ENCODE measurements around the gene ZNF579.

Gene ZNF579

DNA sequence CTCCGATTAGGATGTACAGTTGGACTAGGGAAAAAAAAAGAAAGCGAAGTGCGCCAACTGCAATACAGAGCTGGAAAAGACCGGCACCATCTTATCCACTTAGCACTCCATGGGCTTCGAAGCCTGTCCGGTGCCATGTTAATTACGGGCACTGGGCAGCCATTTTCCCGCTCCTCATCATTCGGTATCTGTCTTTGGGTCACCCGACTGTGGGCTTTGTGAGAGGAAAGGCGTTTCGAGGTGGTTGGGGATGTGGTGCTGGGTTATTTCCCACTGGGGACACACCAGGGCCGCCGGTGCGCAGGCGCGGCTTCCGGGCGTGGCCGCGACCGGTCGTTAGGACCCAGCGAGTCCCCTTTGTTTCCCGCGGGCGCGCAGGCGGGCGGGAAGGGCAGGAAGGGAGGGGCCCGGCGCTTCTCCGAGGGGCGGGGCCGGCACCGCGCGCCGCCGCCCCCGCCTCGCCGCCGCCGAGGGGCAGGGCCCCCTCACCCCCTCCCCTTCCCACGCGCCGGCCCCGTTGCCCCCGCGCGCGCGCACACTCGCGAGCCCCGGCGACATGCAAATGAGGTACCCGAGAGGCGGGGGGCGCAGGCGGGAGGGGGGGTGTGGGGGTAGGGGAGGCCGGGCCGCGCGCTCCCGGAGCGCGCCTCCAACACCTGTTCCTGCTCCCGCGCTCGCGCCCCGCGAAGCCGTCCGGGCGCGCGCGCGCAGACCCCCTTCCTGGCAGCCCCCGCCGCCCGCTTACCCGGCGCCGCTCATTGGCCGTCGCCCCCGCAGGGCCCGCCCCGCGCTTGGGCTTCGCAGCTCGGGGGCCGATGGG, 19.4 kb upstream of the ZNF579 start, which contains the start of gene ZNF524:
TSS of gene ZNF524 (plus strand) at position 447 of the 820 bp plus-strand sequence. CDS start 1,825 bp downstream, outside the sequence.
- peak; percentile 68 for DNase-seq (ENCODE audit: low read depth)
- TF ChIP-seq, protein P1, sequence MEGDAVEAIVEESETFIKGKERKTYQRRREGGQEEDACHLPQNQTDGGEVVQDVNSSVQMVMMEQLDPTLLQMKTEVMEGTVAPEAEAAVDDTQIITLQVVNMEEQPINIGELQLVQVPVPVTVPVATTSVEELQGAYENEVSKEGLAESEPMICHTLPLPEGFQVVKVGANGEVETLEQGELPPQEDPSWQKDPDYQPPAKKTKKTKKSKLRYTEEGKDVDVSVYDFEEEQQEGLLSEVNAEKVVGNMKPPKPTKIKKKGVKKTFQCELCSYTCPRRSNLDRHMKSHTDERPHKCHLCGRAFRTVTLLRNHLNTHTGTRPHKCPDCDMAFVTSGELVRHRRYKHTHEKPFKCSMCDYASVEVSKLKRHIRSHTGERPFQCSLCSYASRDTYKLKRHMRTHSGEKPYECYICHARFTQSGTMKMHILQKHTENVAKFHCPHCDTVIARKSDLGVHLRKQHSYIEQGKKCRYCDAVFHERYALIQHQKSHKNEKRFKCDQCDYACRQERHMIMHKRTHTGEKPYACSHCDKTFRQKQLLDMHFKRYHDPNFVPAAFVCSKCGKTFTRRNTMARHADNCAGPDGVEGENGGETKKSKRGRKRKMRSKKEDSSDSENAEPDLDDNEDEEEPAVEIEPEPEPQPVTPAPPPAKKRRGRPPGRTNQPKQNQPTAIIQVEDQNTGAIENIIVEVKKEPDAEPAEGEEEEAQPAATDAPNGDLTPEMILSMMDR (IDR thresholded peaks at IDR 0.05; ENCODE audit: low read depth, low read length, missing control alignments) = no peak
- H3K4me3 ChIP-seq (ENCODE audit: low read depth, low read length) = peak within 1 kb of the TSS; percentile 90

DNA sequence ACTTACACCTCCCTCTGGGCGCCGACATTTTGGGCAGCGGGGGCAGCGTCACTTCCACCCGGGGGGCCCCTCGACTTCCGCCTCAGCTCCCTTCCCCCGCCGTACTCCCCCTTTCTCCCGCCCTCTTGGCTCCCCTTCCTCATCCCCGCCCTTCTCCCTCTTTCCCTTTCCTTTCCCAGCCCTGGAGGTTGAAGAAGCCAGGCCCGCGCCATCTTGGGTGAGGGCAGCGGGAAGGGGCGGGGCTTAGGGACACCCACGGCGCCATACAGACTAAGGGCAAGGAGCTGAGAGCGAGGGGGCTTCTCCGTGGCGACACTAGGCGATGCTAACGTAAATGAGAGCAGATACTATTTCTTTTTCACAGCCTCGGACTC, 18.8 kb upstream of the ZNF579 start, which contains the start of gene FIZ1:
TSS of gene FIZ1 (minus strand) at position 50 of the 374 bp plus-strand sequence. CDS start 1,652 bp downstream, outside the sequence.
- DNase-seq (ENCODE audit: low read depth) = peak; percentile 95
- peak within 1 kb of the TSS; percentile 90 for H3K4me3 ChIP-seq (ENCODE audit: low read depth, low read length)
- TF ChIP-seq, protein P1 (IDR thresholded peaks at IDR 0.05; ENCODE audit: low read depth, low read length, missing control alignments) = no peak

DNA sequence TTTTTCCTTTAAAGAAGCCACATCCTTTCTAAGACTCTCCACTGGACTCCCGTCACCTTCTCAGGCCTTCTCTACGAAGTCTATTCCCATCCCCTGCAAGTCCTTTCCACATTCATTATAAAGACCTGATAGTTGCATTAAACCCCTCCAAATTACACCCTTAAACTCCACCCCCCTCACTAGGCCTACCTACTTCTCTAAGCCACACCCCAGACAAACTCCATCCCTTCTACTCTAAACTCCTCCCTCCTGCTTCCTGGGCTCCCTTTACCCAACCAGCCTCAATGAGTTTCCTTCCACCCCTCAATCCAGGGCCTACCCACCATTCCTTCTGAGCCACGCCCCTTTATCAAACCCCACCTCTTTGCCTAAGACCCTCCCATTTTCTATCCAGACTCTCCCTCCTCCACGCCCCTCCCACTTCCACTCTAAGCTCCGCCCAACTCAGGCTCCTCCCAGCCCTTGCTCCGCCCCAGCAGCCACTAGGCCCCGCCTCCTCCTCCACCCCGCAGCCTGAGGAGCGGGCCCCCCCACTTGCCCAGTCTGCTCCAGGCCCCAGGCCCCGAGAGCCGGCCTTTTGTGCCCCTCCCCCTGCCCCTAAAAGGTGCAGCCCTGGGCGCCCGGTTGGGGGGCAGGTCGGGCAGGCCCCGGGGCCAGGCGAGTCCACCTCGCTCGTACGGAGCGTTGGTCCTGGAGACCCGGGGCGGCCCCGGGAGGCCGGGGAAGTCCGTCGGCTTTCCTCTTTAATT, 18.2 kb upstream of the ZNF579 start:
- H3K4me3 ChIP-seq (ENCODE audit: low read depth, low read length) = peak overlapping the region; percentile 90
- TF ChIP-seq, protein P1 (IDR thresholded peaks at IDR 0.05; ENCODE audit: low read depth, low read length, missing control alignments) = no peak
- peak; percentile 73 for DNase-seq (ENCODE audit: low read depth)

DNA sequence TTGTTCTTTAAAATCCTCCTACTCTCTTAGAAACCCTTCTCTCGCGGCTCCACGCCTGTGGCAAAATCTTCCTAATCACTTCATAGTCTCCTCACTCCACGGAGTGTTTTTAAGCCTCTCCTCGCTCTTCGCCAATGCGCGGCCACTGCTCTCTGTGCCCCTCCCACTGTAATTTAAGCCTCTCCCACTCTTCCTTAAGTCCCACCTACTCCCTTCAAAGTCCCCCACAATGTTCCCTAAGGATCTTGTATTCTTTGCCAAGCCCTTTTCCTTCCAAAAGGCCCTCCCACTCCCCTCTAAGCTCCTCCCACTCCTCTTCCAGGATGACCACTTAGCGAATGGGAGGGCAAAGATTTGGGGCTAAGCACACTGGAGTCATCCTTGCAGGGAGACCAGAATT, 17.4 kb upstream of the ZNF579 start:
- no peak overlapping the region for H3K4me3 ChIP-seq (ENCODE audit: low read depth, low read length)
- TF ChIP-seq, protein P1 (IDR thresholded peaks at IDR 0.05; ENCODE audit: low read depth, low read length, missing control alignments) = no peak
- no peak for DNase-seq (ENCODE audit: low read depth)

DNA sequence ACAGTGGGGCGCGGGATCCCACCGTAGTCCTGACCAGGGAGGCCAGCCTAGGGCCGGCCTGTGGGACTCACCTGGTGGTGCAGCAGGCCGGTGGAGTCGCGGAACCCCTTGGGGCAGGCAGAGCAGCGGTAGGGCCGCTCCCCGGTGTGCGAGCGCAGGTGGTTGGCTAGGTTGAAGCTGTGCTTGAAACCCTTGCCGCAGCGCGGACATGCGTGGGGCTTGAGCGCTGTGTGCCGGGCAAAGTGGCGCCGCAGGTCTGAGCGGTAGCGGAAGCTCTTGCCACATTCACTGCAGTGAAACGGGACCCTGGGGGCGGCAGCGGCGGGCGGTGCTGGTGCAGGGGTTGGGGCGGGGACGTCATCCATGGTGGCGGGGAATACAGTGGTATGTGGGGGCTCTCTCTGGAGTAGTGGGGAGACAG, 16.9 kb upstream of the ZNF579 start:
- no peak overlapping the region for H3K4me3 ChIP-seq (ENCODE audit: low read depth, low read length)
- TF ChIP-seq, protein P1 (IDR thresholded peaks at IDR 0.05; ENCODE audit: low read depth, low read length, missing control alignments) = no peak
- no peak for DNase-seq (ENCODE audit: low read depth)

DNA sequence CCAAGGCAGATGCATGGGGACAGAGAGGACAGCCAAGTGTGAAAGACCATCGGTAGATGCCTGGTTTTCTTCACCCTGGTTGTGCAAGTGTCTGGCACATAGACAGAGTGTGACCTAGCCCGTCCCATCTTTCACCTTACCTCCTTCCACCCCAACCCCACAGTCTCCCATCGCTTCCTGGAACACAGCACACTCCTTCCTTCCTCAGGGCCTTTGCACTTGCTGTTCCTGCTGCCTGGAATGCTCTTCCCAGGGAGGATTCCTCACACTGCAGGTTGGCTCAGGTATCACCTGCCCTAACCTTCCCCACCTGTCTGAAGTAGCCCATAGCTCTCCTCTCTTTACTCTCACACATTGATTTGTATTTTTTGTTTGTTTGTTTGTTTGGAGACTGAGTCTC, 15.7 kb upstream of the ZNF579 start:
- no peak overlapping the region for H3K4me3 ChIP-seq (ENCODE audit: low read depth, low read length)
- no peak for DNase-seq (ENCODE audit: low read depth)
- TF ChIP-seq, protein P1 (IDR thresholded peaks at IDR 0.05; ENCODE audit: low read depth, low read length, missing control alignments) = no peak

Data from GM12864 (cell line).